Measurements from ENCODE around the gene RPS6KA3.
A peak's percentile ranks its signal among the peaks of the same experiment; 100 is the strongest.

The RPS6KA3 gene

DNA sequence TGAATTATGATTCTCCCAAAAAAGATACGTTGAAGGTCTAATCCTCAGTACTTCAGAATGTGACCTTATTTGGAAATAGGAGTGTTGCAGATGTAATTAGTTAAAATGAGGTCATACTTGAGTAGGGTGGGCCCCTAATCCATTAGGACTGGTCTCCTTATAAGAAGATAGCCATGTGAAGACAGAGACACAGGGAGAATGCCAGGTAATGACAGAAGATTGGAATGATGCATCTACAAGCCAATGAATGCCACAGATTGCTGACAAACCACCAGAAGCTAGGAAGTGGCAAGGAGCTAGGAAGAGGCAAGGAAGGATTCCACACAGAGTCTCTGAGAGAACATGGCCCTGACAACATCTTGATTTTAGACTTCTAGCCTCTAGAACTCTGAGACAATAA, 7.4 kb upstream of the RPS6KA3 start:
- in situ Hi-C loops (cut with MboI; ENCODE audit: low sequenced_read_pairs) = no loop called here
- peaks cover 8% of the 10 kb centered on the region for H3K27me3 ChIP-seq (ENCODE audit: low read depth)
- H3K36me3 ChIP-seq (replicated peaks) = no peaks in the 10 kb centered on the region

DNA sequence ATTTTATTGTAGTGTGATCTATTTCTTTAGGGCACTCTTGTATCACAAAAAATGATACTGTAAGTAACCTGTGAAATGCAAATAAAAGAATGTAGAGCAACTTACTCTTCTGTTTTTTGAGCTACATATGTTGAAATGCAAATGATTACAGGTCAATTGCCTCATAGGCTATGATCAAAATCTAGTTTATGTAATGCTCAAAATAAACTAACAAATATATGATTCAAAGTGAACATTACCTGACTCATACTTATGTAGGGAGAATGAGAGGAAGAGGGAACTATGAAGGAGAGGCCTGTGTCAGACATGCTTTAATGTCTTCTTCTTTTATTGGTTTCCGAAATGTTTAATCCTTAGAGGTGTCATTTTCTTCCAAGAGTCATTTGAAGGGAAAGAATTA, 5.0 kb upstream of the RPS6KA3 start:
- Histone ChIP-seq H3K36me3 (replicated peaks) (no peaks in the 10 kb centered on the region), H3K27me3 (ENCODE audit: low read depth) (peaks cover 8% of the 10 kb centered on the region), H3K4me1 (peaks cover 3% of the 10 kb centered on the region; the same call in 1 of the 2 replicates), H3K4me3 (no peak overlapping the region), H3K9me3 (no peaks in the 10 kb centered on the region)
- in situ Hi-C loops (cut with MboI; ENCODE audit: low sequenced_read_pairs) = no loop called here
- no peak for DNase-seq (ENCODE audit: low spot score in 2 of 2)

More for the DNA sequence above, 7.4 kb upstream of the RPS6KA3 start:
- no peak for DNase-seq (ENCODE audit: low spot score in 2 of 2)
- H3K9me3 ChIP-seq = no peaks in the 10 kb centered on the region
- H3K4me3 ChIP-seq = no peak overlapping the region
- no peaks in the 10 kb centered on the region for H3K4me1 ChIP-seq

GRCh38 chrX:20271186-20271585, 4.5 kb upstream of the RPS6KA3 start:
- peaks cover 3% of the 10 kb centered on the region; the same call in 1 of the 2 replicates for H3K4me1 ChIP-seq
- H3K36me3 ChIP-seq (replicated peaks) = no peaks in the 10 kb centered on the region
- H3K9me3 ChIP-seq = no peaks in the 10 kb centered on the region
- DNase-seq (ENCODE audit: low spot score in 2 of 2) = no peak
- in situ Hi-C loops (cut with MboI; ENCODE audit: low sequenced_read_pairs) = no loop called here
- H3K4me3 ChIP-seq = no peak overlapping the region
- H3K27me3 ChIP-seq (ENCODE audit: low read depth) = peaks cover 8% of the 10 kb centered on the region

GRCh38 chrX:20270562-20270890, 3.8 kb upstream of the RPS6KA3 start:
- Histone ChIP-seq H3K27me3 (ENCODE audit: low read depth) (peaks cover 8% of the 10 kb centered on the region), H3K4me3 (no peak overlapping the region), H3K9me3 (no peaks in the 10 kb centered on the region), H3K4me1 (peaks cover 3% of the 10 kb centered on the region; the same call in 1 of the 2 replicates), H3K36me3 (replicated peaks) (no peaks in the 10 kb centered on the region)
- DNase-seq (ENCODE audit: low spot score in 2 of 2) = no peak
- in situ Hi-C loops (cut with MboI; ENCODE audit: low sequenced_read_pairs) = no loop called here

- Histone ChIP-seq H3K4me3 (no peak overlapping the region), H3K27me3 (ENCODE audit: low read depth) (peaks cover 8% of the 10 kb centered on the region), H3K36me3 (replicated peaks) (no peaks in the 10 kb centered on the region), H3K4me1 (peaks cover 3% of the 10 kb centered on the region; the same call in 1 of the 2 replicates), H3K9me3 (no peaks in the 10 kb centered on the region)
- no peak for DNase-seq (ENCODE audit: low spot score in 2 of 2)
- in situ Hi-C loops (cut with MboI; ENCODE audit: low sequenced_read_pairs) = no loop called here
Observed at GRCh38 chrX:20269848-20270561, 3.3 kb upstream of the RPS6KA3 start.

DNA sequence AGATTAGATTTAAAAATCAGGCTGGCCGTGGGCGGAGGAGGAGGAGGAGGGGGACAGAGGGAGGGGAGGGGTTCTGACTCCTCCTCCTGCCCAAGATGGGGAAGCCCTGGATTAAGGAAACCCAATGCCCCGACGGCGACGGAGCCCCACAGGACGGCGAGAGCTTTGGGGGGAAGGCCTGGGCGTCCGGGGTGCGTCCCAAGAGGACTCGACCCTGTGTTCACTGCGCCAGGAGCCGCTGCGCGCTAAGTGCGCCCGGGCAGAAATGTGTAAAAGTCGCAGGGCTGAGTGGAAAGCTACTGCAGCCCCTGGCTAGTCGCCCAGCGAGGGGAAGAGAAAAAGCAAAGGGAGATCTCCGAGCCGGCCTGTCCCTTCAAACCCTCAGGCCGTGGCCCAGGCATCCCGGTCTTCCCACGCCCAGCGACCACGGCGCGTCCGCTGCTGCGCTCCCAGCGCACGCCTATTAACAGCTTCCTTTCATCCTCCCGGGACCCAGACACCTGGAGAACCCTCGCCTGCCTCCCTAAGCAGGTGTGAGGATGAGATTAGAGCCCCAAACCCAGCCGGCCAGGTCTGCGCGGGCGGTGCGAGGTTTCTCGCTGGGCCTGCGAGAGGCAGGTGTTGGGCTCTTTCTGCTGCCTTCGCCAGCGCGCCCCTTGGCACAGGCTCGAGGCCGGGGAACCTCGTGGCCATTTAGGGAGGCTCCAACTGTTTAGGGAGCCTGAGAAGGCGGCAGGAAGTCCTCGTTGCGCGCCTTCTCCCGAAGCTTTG, 1.4 kb upstream of the RPS6KA3 start:
- H3K27me3 ChIP-seq (ENCODE audit: low read depth) = peaks cover 8% of the 10 kb centered on the region
- no peaks in the 10 kb centered on the region for H3K9me3 ChIP-seq
- no peaks in the 10 kb centered on the region for H3K36me3 ChIP-seq (replicated peaks)
- DNase-seq (ENCODE audit: low spot score in 2 of 2) = no peak
- in situ Hi-C loops (cut with MboI; ENCODE audit: low sequenced_read_pairs) = no loop called here
- peaks cover 15% of the 10 kb centered on the region for H3K4me1 ChIP-seq
- no peak overlapping the region for H3K4me3 ChIP-seq

DNA sequence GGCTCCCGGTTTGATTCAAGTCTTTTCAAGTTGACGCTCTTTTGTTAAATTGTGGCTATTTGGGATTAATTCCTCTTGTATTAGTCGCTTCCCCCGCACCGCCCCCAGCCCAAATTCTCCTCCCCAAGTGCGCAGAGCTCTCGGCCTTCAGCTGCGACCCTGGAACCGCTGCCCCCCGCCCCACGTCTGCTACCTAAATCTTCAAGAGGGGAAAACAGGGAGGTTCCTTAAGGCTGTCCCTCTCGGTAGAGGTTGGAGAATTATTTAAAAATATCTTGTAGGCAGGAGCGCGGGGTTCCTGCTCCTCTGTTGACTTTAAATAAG, 860 bp upstream of the RPS6KA3 start:
- DNase-seq (ENCODE audit: low spot score in 2 of 2) = no peak
- H3K4me3 ChIP-seq = no peak overlapping the region
- no peaks in the 10 kb centered on the region for H3K9me3 ChIP-seq
- in situ Hi-C loops (cut with MboI; ENCODE audit: low sequenced_read_pairs) = no loop called here
- H3K36me3 ChIP-seq (replicated peaks) = no peaks in the 10 kb centered on the region
- peaks cover 2% of the 10 kb centered on the region; the same call in 1 of the 2 replicates for H3K27me3 ChIP-seq (ENCODE audit: low read depth)
- H3K4me1 ChIP-seq = peaks cover 15% of the 10 kb centered on the region

DNA sequence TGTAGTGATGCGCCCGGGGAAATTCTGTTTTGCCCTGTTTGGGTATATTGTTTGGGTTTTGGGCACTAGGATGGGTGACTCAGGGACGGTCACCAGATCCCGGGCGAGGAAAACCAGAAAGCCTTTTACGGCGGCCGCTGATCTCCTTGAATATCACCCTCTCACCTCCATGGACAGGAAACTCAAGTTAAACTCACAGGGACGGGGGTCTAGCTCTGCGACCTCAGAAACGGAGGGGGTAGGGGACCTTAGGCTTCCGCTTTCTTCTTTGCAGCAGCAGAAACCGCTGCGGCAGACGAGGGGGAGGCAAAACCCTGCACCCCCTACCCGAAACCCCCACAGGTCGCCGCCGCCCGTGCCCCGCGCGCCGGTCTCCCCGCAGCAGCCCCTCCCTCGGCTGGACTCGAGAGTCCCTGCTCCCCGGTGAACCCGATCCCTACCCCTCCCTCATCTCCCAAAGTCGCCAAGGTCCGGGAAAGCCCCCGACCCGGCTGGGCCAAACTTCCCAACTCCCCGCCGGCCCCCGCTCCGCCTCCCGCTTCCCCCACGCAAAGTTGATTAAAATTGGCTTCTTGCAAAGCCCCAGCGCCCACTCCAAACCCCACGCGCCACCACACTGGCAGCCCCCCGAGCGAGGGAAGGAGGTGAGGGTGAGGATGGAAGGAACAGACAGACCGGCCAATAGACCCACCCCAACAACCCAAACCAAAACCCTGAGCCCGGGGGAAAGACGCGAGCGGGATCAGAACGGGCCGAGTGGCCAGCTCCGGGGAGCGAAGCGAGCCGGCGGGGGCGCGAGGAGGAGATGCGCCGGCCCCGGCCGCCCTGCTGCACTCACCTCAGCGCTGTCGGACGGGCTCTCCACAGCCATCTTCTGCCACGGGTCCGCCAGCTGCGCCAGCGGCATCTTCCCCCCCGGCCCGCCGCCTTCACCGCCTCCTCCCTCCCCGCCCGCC, 705 bp downstream of the RPS6KA3 start:
- Histone ChIP-seq H3K4me1 (peaks cover 15% of the 10 kb centered on the region), H3K4me3 (peak overlapping the region; percentile 85), H3K9me3 (no peaks in the 10 kb centered on the region), H3K27me3 (ENCODE audit: low read depth) (no peaks in the 10 kb centered on the region; the same call in 1 of the 2 replicates), H3K36me3 (replicated peaks) (no peaks in the 10 kb centered on the region)
- peak in 1 of 2 experiments; percentile 49 for DNase-seq (ENCODE audit: low spot score in 2 of 2)
- in situ Hi-C loops (cut with MboI; ENCODE audit: low sequenced_read_pairs) = no loop called here

DNA sequence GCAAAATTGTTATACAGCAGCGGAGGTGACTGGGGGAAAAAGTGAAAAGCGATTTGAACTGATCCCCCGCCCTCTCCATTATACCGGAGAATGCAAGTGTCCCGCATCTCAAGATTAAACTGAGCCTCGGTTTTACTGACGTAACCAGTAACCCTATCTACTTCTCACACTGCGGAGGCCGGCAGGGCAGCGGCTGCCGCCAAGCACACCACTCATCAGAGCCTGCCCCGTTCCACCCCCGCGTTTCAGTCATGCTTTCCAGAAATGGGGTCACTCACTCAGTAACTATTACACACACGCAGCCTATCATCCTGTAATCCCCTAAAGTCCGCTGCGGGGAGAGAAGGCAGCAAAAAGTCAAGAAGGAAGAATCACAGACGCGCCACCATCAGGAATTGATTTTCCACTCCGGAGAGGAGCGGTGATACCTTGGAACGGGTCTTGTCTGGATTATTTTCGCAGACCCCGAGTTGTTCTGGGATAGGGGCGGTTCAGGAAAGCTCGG, 1.4 kb downstream of the RPS6KA3 start:
- H3K9me3 ChIP-seq = no peaks in the 10 kb centered on the region
- in situ Hi-C loops (cut with MboI; ENCODE audit: low sequenced_read_pairs) = no loop called here
- peak; percentile 63 to 70 for DNase-seq (ENCODE audit: low spot score in 2 of 2)
- no peaks in the 10 kb centered on the region; the same call in 1 of the 2 replicates for H3K27me3 ChIP-seq (ENCODE audit: low read depth)
- H3K4me3 ChIP-seq = peak overlapping the region; percentile 85
- H3K36me3 ChIP-seq (replicated peaks) = no peaks in the 10 kb centered on the region
- H3K4me1 ChIP-seq = peaks cover 15% of the 10 kb centered on the region

DNA sequence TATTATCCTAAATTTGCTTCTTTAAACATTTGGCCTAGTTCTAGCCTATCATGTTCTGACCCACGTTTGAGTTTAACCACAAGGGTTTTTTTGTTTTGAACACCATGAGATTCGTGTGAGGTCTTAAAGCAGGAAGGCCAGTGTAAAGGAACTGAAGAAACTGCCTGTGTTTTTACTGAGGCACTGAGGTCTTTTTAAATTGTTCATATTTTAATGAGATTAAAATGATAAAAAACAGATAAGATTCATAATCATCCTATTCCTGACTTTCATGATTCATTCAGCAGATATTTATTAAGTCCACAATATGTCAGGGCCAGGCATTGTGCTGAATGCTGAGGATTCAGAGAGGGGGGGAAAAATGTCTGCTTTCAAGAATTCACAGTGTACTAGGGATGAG, 3.2 kb downstream of the RPS6KA3 start:
- Histone ChIP-seq H3K27me3 (ENCODE audit: low read depth) (no peaks in the 10 kb centered on the region), H3K4me3 (no peak overlapping the region), H3K4me1 (peaks cover 15% of the 10 kb centered on the region), H3K36me3 (replicated peaks) (no peaks in the 10 kb centered on the region), H3K9me3 (no peaks in the 10 kb centered on the region)
- in situ Hi-C loops (cut with MboI; ENCODE audit: low sequenced_read_pairs) = no loop called here
- DNase-seq (ENCODE audit: low spot score in 2 of 2) = no peak

GRCh38 chrX:20260885-20261284, 5.8 kb downstream of the RPS6KA3 start:
- in situ Hi-C loops (cut with MboI; ENCODE audit: low sequenced_read_pairs) = no loop called here
- no peaks in the 10 kb centered on the region for H3K36me3 ChIP-seq (replicated peaks)

DNA sequence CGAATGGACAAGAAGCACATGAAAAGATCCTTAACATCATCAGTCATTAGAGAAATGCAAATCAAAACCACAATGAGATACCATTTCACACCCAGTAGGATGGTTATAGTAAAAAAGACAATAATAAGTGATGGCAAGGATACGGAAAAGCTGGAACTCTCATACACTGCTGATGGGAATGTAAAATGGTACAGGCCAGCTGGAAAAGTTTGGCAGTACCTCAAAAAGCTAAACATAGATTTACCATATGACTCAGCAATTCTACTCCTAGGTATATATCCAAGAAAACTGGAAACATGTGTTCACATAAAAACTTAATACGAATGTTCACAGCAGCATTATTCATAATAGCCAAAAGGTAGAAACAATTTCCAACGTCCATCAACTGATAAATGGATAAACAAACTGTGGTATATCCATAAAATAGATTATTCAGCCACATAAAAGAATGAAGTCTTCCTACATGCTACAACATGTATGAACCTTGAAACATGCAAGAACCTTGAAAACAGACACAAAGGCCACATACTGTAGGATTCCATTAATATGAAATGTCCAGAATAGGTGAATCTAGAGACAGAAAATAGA, 11.9 kb downstream of the RPS6KA3 start:
- H3K27me3 ChIP-seq (ENCODE audit: low read depth) = no peaks in the 10 kb centered on the region

More at GRCh38 chrX:20260885-20261284, 5.8 kb downstream of the RPS6KA3 start:
- no peak for DNase-seq (ENCODE audit: low spot score in 2 of 2)
- H3K4me1 ChIP-seq = peaks cover 15% of the 10 kb centered on the region
- H3K4me3 ChIP-seq = no peak overlapping the region
- no peaks in the 10 kb centered on the region for H3K9me3 ChIP-seq
- H3K27me3 ChIP-seq (ENCODE audit: low read depth) = no peaks in the 10 kb centered on the region

DNA sequence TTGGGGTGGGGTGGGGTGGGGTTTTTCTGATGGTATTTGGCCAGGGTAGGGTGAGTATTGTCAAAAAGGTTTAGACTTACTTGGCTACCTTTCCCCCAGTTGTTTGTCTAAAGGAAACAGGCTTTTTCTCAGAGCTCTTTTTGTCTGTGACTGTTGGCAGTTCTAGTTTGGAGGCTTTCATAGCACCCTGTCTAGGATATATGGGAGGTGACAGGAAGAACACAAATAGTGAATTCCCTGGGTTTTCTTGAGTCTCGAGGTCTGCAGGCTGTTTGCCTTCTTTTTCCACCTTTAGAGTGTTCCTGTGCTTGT, 13.5 kb downstream of the RPS6KA3 start:
- H3K4me3 ChIP-seq = no peak overlapping the region
- no peak for DNase-seq (ENCODE audit: low spot score in 2 of 2)
- no peaks in the 10 kb centered on the region for H3K9me3 ChIP-seq
- no peaks in the 10 kb centered on the region for H3K36me3 ChIP-seq (replicated peaks)
- H3K27me3 ChIP-seq (ENCODE audit: low read depth) = no peaks in the 10 kb centered on the region
- in situ Hi-C loops (cut with MboI; ENCODE audit: low sequenced_read_pairs) = loop anchor here (10.0 kb wide), 1 partner anchor 192 kb away; no protein-coding TSS in a partner anchor
- H3K4me1 ChIP-seq = peaks cover 19% of the 10 kb centered on the region

More for the DNA sequence above, 11.9 kb downstream of the RPS6KA3 start:
- in situ Hi-C loops (cut with MboI; ENCODE audit: low sequenced_read_pairs) = loop anchor here (10.0 kb wide), 1 partner anchor 190 kb away; no protein-coding TSS in a partner anchor
- Histone ChIP-seq H3K4me3 (no peak overlapping the region), H3K36me3 (replicated peaks) (no peaks in the 10 kb centered on the region), H3K9me3 (no peaks in the 10 kb centered on the region), H3K4me1 (peaks cover 11% of the 10 kb centered on the region)
- DNase-seq (ENCODE audit: low spot score in 2 of 2) = no peak

Data from HAP-1 (cell line).